NT2/D1 (cell line): ENCODE results near the gene INSIG1.

Experiments used
- DNase-seq: peaks from one replicate; pipeline ENCODE4 v3.0.0-alpha.2; 2011; ENCODE audit warnings: low read depth, low spot score
- H3K27me3 ChIP-seq: 2 replicates; pipeline ENCODE4 v1.6.0; 2011; ENCODE audit warnings: mild to moderate bottlenecking; ENCODE audit not compliant: insufficient read length, insufficient read depth
- H3K36me3 ChIP-seq: 2 replicates; pipeline ENCODE4 v1.6.1; 2011; ENCODE audit warnings: mild to moderate bottlenecking, low read length, mixed read lengths; ENCODE audit not compliant: insufficient read depth, insufficient read length
- H3K4me1 ChIP-seq: 2 replicates; pipeline ENCODE4 v1.5.1; 2011; ENCODE audit not compliant: insufficient read depth, insufficient read length
- H3K4me3 ChIP-seq: 2 replicates; pipeline ENCODE4 v1.5.1; 2011; ENCODE audit warnings: low read depth; ENCODE audit not compliant: insufficient read length
- H3K9ac ChIP-seq: 2 replicates; pipeline ENCODE4 v1.6.0; 2011; ENCODE audit warnings: low read depth; ENCODE audit not compliant: insufficient read length
- H3K9me3 ChIP-seq: 2 replicates; pipeline ENCODE4 v1.5.1; 2011; ENCODE audit warnings: mild to moderate bottlenecking, low read length; ENCODE audit not compliant: insufficient read depth
- SUZ12 ChIP-seq: IDR thresholded peaks from 2 replicates; pipeline ENCODE4 v1.6.1; 2011; ENCODE audit not compliant: insufficient read length, insufficient read depth; ENCODE audit errors: extremely low read depth
- YY1 ChIP-seq: IDR thresholded peaks from 2 replicates; pipeline ENCODE4 v1.6.1; 2011; ENCODE audit not compliant: insufficient read length, insufficient read depth
- ZNF274 ChIP-seq: IDR thresholded peaks from 2 replicates; pipeline ENCODE4 v1.6.1; 2011; ENCODE audit warnings: mild to moderate bottlenecking, low read depth, low read length

INSIG1 gene

GRCh38 chr7:155345490-155345889, 47.8 kb downstream of the INSIG1 start:
- Histone ChIP-seq H3K9me3 (no peaks in the 10 kb centered on the region), H3K36me3 (no peaks in the 10 kb centered on the region), H3K9ac (no peak overlapping the region), H3K4me3 (no peak overlapping the region), H3K4me1 (no peaks in the 10 kb centered on the region), H3K27me3 (peaks cover 8% of the 10 kb centered on the region)
- no peak for TF ChIP-seq ZNF274
- no peak for DNase-seq

- TF ChIP-seq YY1 (no peak), SUZ12 (no peak), ZNF274 (no peak)
- Histone ChIP-seq H3K9ac (no peak overlapping the region), H3K27me3 (peaks cover 8% of the 10 kb centered on the region), H3K4me1 (no peaks in the 10 kb centered on the region), H3K4me3 (no peak overlapping the region), H3K9me3 (no peaks in the 10 kb centered on the region), H3K36me3 (no peaks in the 10 kb centered on the region)
- no peak for DNase-seq
Measured at GRCh38 chr7:155346285-155346684, 48.6 kb downstream of the INSIG1 start.

GRCh38 chr7:155348806-155349205, 51.1 kb downstream of the INSIG1 start:
- H3K9ac ChIP-seq: no peak overlapping the region
- no peak overlapping the region for H3K4me3 ChIP-seq
- no peaks in the 10 kb centered on the region for H3K9me3 ChIP-seq
- H3K27me3 ChIP-seq: peaks cover 8% of the 10 kb centered on the region
- no peak for TF ChIP-seq YY1
- TF ChIP-seq ZNF274: no peak
- TF ChIP-seq SUZ12: no peak
- DNase-seq: no peak
- no peaks in the 10 kb centered on the region for H3K36me3 ChIP-seq
- H3K4me1 ChIP-seq: no peaks in the 10 kb centered on the region

GRCh38 chr7:155349601-155350331, 52.1 kb downstream of the INSIG1 start:
- H3K36me3 ChIP-seq: no peaks in the 10 kb centered on the region
- no peak overlapping the region for H3K4me3 ChIP-seq
- H3K4me1 ChIP-seq: no peaks in the 10 kb centered on the region
- H3K9me3 ChIP-seq: no peaks in the 10 kb centered on the region
- no peak overlapping the region for H3K9ac ChIP-seq
- TF ChIP-seq ZNF274 (no peak), YY1 (no peak), SUZ12 (no peak)
- DNase-seq: no peak
- peaks cover 8% of the 10 kb centered on the region for H3K27me3 ChIP-seq

- H3K4me1 ChIP-seq: no peaks in the 10 kb centered on the region
- H3K9ac ChIP-seq: no peak overlapping the region
- no peak for TF ChIP-seq YY1
- TF ChIP-seq SUZ12: no peak
- TF ChIP-seq ZNF274: no peak
- H3K4me3 ChIP-seq: no peak overlapping the region
- no peaks in the 10 kb centered on the region for H3K27me3 ChIP-seq
- no peak for DNase-seq
- H3K36me3 ChIP-seq: no peaks in the 10 kb centered on the region
- no peaks in the 10 kb centered on the region for H3K9me3 ChIP-seq
Measured at GRCh38 chr7:155351120-155351870, 53.6 kb downstream of the INSIG1 start.

- no peak overlapping the region for H3K9ac ChIP-seq
- no peak for DNase-seq
- no peak overlapping the region for H3K4me3 ChIP-seq
- no peaks in the 10 kb centered on the region for H3K9me3 ChIP-seq
- TF ChIP-seq SUZ12 (no peak), ZNF274 (no peak), YY1 (no peak)
- no peaks in the 10 kb centered on the region for H3K27me3 ChIP-seq
- H3K36me3 ChIP-seq: no peaks in the 10 kb centered on the region
- no peaks in the 10 kb centered on the region for H3K4me1 ChIP-seq
Measured at GRCh38 chr7:155352076-155352752, 54.5 kb downstream of the INSIG1 start.

GRCh38 chr7:155352753-155353115, 55.1 kb downstream of the INSIG1 start:
- no peak overlapping the region for H3K4me3 ChIP-seq
- H3K9ac ChIP-seq: no peak overlapping the region
- no peaks in the 10 kb centered on the region for H3K27me3 ChIP-seq
- no peaks in the 10 kb centered on the region for H3K9me3 ChIP-seq
- no peaks in the 10 kb centered on the region for H3K4me1 ChIP-seq
- no peak for DNase-seq
- TF ChIP-seq SUZ12: no peak
- no peak for TF ChIP-seq ZNF274
- TF ChIP-seq YY1: no peak
- H3K36me3 ChIP-seq: no peaks in the 10 kb centered on the region
